HCT116 (cell line): ENCODE data around the gene PRSS33. TPM values are rescaled to one million over a fixed set of nuclear protein-coding genes. Genes with fewer than 3 reads are reported as not detected.
A peak's percentile ranks its signal among the peaks of the same experiment; 100 is the strongest.

Source experiments
- ATAC-seq: fragments of 200-7000 bp; cut with Tn5 transposase; 2 replicates; pipeline ENCODE4 v1.9.1; 2020; ENCODE audit warnings: mild to moderate bottlenecking, moderate library complexity
- BruUV-seq: library from RNA; stranded (reverse); fragments of 400-500 nt; replicated peaks from 2 replicates; lab custom pipeline; 2021; lab: Mats Ljungman, UMichigan
- CTCF ChIA-PET: fragments of 300-600 bp; sonication (Branson Sonifier 250); formaldehyde crosslinking; loops from one replicate; lab custom pipeline; 2021; ENCODE audit warnings: antibody characterized with exemption; lab: Charles Lee
- POLR2A ChIA-PET: fragments of 300-600, 350-600 bp; sonication (Branson Sonifier 250); formaldehyde crosslinking; loops from one replicate; lab custom pipeline; 2021; ENCODE audit warnings: antibody characterized with exemption; lab: Charles Lee
- RAD21 ChIA-PET, 2 experiments: fragments of 300-600 bp; sonication (Branson Sonifier 250); formaldehyde crosslinking; loops; one replicate each; lab custom pipeline; 2023; ENCODE audit warnings: low total read pairs in 2 of 2; ENCODE audit not compliant: uncharacterized antibody in 2 of 2, unreplicated experiment in 2 of 2, low non-redundant PET in 1 of 2; lab: Charles Lee
- DNase-seq: peaks from one replicate; pipeline ENCODE4 v3.0.0-alpha.2; 2010; ENCODE audit warnings: low read depth, low spot score
- H2AFZ ChIP-seq: fragments of 200-600 bp; shearing (Covaris generic), sonication (generic); 2 replicates; pipeline ENCODE4 v1.6.1; 2017; ENCODE audit warnings: low read depth, mixed run types, mixed read lengths, antibody characterized with exemption, low read length; ENCODE audit not compliant: poor library complexity, severe bottlenecking
- H3K27ac ChIP-seq: 2 replicates; pipeline ENCODE4 v1.5.1; 2012; ENCODE audit warnings: low read depth, low read length
- H3K27me3 ChIP-seq: fragments of 200-600 bp; sonication (generic); 2 replicates; pipeline ENCODE4 v1.6.1; 2016; ENCODE audit warnings: mixed run types, low read length, mixed read lengths; ENCODE audit not compliant: insufficient read depth
- H3K36me3 ChIP-seq, 2 experiments: fragments of 200-500 bp in 1 of 2; fragments of 200-600 bp in 1 of 2; sonication (Bioruptor generic) in 1 of 2; sonication (generic) in 1 of 2; 2 replicates each; pipeline versions ENCODE4 v1.5.1 to v1.6.1; 2014 to 2016; ENCODE audit warnings: low read length in 2 of 2, inconsistent platforms in 1 of 2, mixed read lengths in 1 of 2, mixed run types in 1 of 2; ENCODE audit not compliant: insufficient read depth in 2 of 2, control insufficient read depth in 1 of 2
- H3K4me1 ChIP-seq, 2 experiments: fragments of 200-600 bp in 1 of 2; sonication (generic) in 1 of 2; 2 replicates each; pipeline versions ENCODE4 v1.5.1 to v1.6.1; 2012 to 2017; ENCODE audit warnings: low read length in 2 of 2, inconsistent platforms in 1 of 2, mild to moderate bottlenecking in 1 of 2, mixed read lengths in 1 of 2, mixed run types in 1 of 2, moderate library complexity in 1 of 2; ENCODE audit not compliant: insufficient read depth in 2 of 2, control insufficient read depth in 1 of 2
- H3K4me2 ChIP-seq: fragments of 200-600 bp; sonication (generic); 2 replicates; pipeline ENCODE4 v1.6.1; 2017; ENCODE audit warnings: mixed run types, low read length, mixed read lengths
- H3K4me3 ChIP-seq, 2 experiments: fragments of 200-600 bp in 1 of 2; sonication (generic) in 1 of 2; replicated peaks in 1 of 2; 2 replicates each; pipeline ENCODE4 v1.5.1; 2011 to 2016; ENCODE audit warnings: low read length in 2 of 2, control low read depth in 1 of 2, low read depth in 1 of 2, mild to moderate bottlenecking in 1 of 2, mixed read lengths in 1 of 2, mixed run types in 1 of 2
- H3K79me2 ChIP-seq: fragments of 200-600 bp; sonication (generic); 2 replicates; pipeline ENCODE4 v1.6.1; 2017; ENCODE audit warnings: mild to moderate bottlenecking, mixed run types, low read length, moderate library complexity, mixed read lengths; ENCODE audit not compliant: insufficient read depth
- H3K9ac ChIP-seq: fragments of 200-600 bp; sonication (generic); 2 replicates; pipeline ENCODE4 v1.6.1; 2016; ENCODE audit warnings: low read length, mixed read lengths
- H3K9me2 ChIP-seq: fragments of 200-600 bp; sonication (generic), shearing (Covaris generic); 2 replicates; pipeline ENCODE4 v1.6.1; 2017; ENCODE audit warnings: mixed run types, mild to moderate bottlenecking, moderate library complexity; ENCODE audit not compliant: insufficient read depth
- H3K9me3 ChIP-seq, 2 experiments: fragments of 200-500 bp in 1 of 2; fragments of 200-600 bp in 1 of 2; sonication (Bioruptor generic) in 1 of 2; sonication (generic) in 1 of 2; 2 replicates each; pipeline ENCODE4 v1.6.1; 2014 to 2017; ENCODE audit warnings: low read length in 2 of 2, mixed read lengths in 2 of 2, inconsistent platforms in 1 of 2, low read depth in 1 of 2, mild to moderate bottlenecking in 1 of 2, mixed run types in 1 of 2, moderate library complexity in 1 of 2; ENCODE audit not compliant: control insufficient read depth in 1 of 2, insufficient read depth in 1 of 2
- H4K20me1 ChIP-seq: fragments of 200-600 bp; sonication (generic), shearing (Covaris generic); 2 replicates; pipeline ENCODE4 v1.6.1; 2017; ENCODE audit warnings: mixed run types, mild to moderate bottlenecking, moderate library complexity; ENCODE audit not compliant: insufficient read depth
- ATF3 ChIP-seq: IDR thresholded peaks from 2 replicates; pipeline ENCODE4 v1.6.1; 2012
- CBX3 ChIP-seq: IDR thresholded peaks from 2 replicates; pipeline ENCODE4 v1.6.1; 2012; ENCODE audit warnings: low read depth
- CEBPB ChIP-seq: IDR thresholded peaks from 2 replicates; pipeline ENCODE4 v1.6.1; 2012; ENCODE audit warnings: low read depth
- CTCF ChIP-seq, 3 experiments: fragments of 200-600 bp in 1 of 3; sonication (generic) in 1 of 3; IDR thresholded peaks in 2 of 3; conservative IDR thresholded peaks in 1 of 3; 2 replicates each; pipeline ENCODE4 v1.5.1; 2012 to 2017; ENCODE audit warnings: low read depth in 2 of 3, low read length in 2 of 3, antibody characterized with exemption in 1 of 3, borderline replicate concordance in 1 of 3, control low read depth in 1 of 3, mild to moderate bottlenecking in 1 of 3, mixed read lengths in 1 of 3, mixed run types in 1 of 3, moderate library complexity in 1 of 3; ENCODE audit not compliant: insufficient read depth in 1 of 3
- EGR1 ChIP-seq: IDR thresholded peaks from 2 replicates; pipeline ENCODE4 v1.6.1; 2012; ENCODE audit warnings: low read depth
- ELF1 ChIP-seq: IDR thresholded peaks from 2 replicates; pipeline ENCODE4 v1.6.1; 2012; ENCODE audit warnings: low read depth, borderline replicate concordance
- EZH2phosphoT487 ChIP-seq: fragments of 200-600 bp; IDR thresholded peaks from 2 replicates; pipeline ENCODE4 v1.6.1; 2018; ENCODE audit warnings: antibody characterized with exemption, borderline replicate concordance
- FOSL1 ChIP-seq: IDR thresholded peaks from 2 replicates; pipeline ENCODE4 v1.6.1; 2012; ENCODE audit warnings: low read depth
- JUND ChIP-seq: IDR thresholded peaks from 2 replicates; pipeline ENCODE4 v1.6.1; 2012
- MAX ChIP-seq: IDR thresholded peaks from 2 replicates; pipeline ENCODE4 v1.6.1; 2012
- POLR2A ChIP-seq: IDR thresholded peaks from 2 replicates; pipeline ENCODE4 v1.7.0; 2011; ENCODE audit warnings: borderline replicate concordance; ENCODE audit not compliant: insufficient read depth, insufficient read length; ENCODE audit errors: extremely low read depth
- POLR2AphosphoS5 ChIP-seq: IDR thresholded peaks from 2 replicates; pipeline ENCODE4 v1.6.1; 2011; ENCODE audit warnings: mild to moderate bottlenecking, low read depth, low read length, moderate library complexity
- RAD21 ChIP-seq: IDR thresholded peaks from 2 replicates; pipeline ENCODE4 v1.6.1; 2012; ENCODE audit warnings: low read depth, mild to moderate bottlenecking
- SIN3A ChIP-seq: IDR thresholded peaks from 2 replicates; pipeline ENCODE4 v1.6.1; 2012; ENCODE audit warnings: low read depth
- SP1 ChIP-seq: IDR thresholded peaks from 2 replicates; pipeline ENCODE4 v1.6.1; 2012; ENCODE audit warnings: low read depth
- SRF ChIP-seq: IDR thresholded peaks from 2 replicates; pipeline ENCODE4 v1.6.1; 2012; ENCODE audit warnings: low read depth
- TCF7L2 ChIP-seq: IDR thresholded peaks from 2 replicates; pipeline ENCODE4 v1.7.0; 2011; ENCODE audit warnings: borderline replicate concordance, inconsistent platforms; ENCODE audit not compliant: insufficient read depth, insufficient read length; ENCODE audit errors: extremely low read depth
- YY1 ChIP-seq: IDR thresholded peaks from 2 replicates; pipeline ENCODE4 v1.6.1; 2011; ENCODE audit warnings: low read length, low read depth, moderate library complexity, mild to moderate bottlenecking; ENCODE audit not compliant: insufficient replicate concordance; ENCODE audit errors: extremely low read depth
- ZNF274 ChIP-seq: fragments of 200-500 bp; sonication (Bioruptor generic); IDR thresholded peaks from 2 replicates; pipeline ENCODE4 v1.6.1; 2014; ENCODE audit warnings: mild to moderate bottlenecking, low read depth, low read length, inconsistent platforms
- intact Hi-C: fragments of 100-400 bp; cut with micrococcal nuclease; formaldehyde crosslinking; loops from 2 replicates; pipeline ENCODE4 v1.10.0; 2022
- total RNA-seq: library from RNA; stranded (reverse); gene quantifications from one replicate; pipeline ENCODE4 v1.2.1, GENCODE V29; 2021; ENCODE audit not compliant: unreplicated experiment

The PRSS33 gene
- total RNA-seq, 1 experiment from 2014 or later: not detected

- ATAC-seq (peak; percentile 69), DNase-seq (peak; percentile 60)
- peaks cover 22% of the 10 kb centered on the region; the same call in 1 of the 2 replicates for H4K20me1 ChIP-seq
- no peaks in the 10 kb centered on the region for H3K27me3 ChIP-seq
- peak overlapping the region; percentile 90 for H3K9ac ChIP-seq
- H3K9me2 ChIP-seq: no peaks in the 10 kb centered on the region
- BruUV-seq: TSS peak; percentile 84
- peaks cover 5 to 24% of the 10 kb centered on the region in 2 experiments; a peak in 3 of 4 replicates for H3K36me3 ChIP-seq
- TF ChIP-seq FOSL1 (no peak), CTCF (IDR thresholded peaks at IDR 0.05 in 2 of 3, conservative IDR thresholded peaks at IDR 0.05 in 1 of 3; ENCODE audit: borderline replicate concordance in 1 of 3, insufficient read depth in 1 of 3, low read depth in 2 of 3, low read length in 2 of 3) (no peak), CEBPB (no peak), POLR2AphosphoS5 (no peak), ELF1 (no peak), RAD21 (no peak), MAX (no peak), EGR1 (no peak), JUND (no peak), SP1 (no peak), ATF3 (no peak), TCF7L2 (no peak), YY1 (no peak), SIN3A (no peak), SRF (no peak), CBX3 (no peak), POLR2A (no peak), ZNF274 (no peak), EZH2phosphoT487 (no peak)
- H3K27ac ChIP-seq: peak overlapping the region; percentile 100
- ChIA-PET POLR2A (interaction anchor here (0.6 to 2.1 kb wide), 7 partner anchors 10 to 525 kb away, joined by 3 to 7 read pairs (median 3); partner anchors contain the start of genes FLYWCH2 and KCTD5), RAD21 (no interaction called here), CTCF (no interaction called here)
- no peak overlapping the region for H2AFZ ChIP-seq
- peak overlapping the region; percentile 92 to 96 for H3K4me3 ChIP-seq
- intact Hi-C loops: no loop called here
- no peaks in the 10 kb centered on the region for H3K9me3 ChIP-seq
- H3K4me2 ChIP-seq: peak overlapping the region; percentile 76
- peaks cover 18 to 32% of the 10 kb centered on the region in 2 experiments for H3K4me1 ChIP-seq
- peaks cover 54% of the 10 kb centered on the region for H3K79me2 ChIP-seq
Measured at GRCh38 chr16:2751577-2752034, 35.8 kb downstream of the PRSS33 start.
